HCT116 (cell line): ENCODE results near the gene TMEM255A. TPM values are rescaled to one million over a fixed set of nuclear protein-coding genes. Genes with fewer than 3 reads are reported as not detected.

ENCODE experiments used
- ATAC-seq: fragments of 200-7000 bp; cut with Tn5 transposase; 2 replicates; pipeline ENCODE4 v1.9.1; 2020; ENCODE audit warnings: mild to moderate bottlenecking, moderate library complexity
- BruUV-seq: library from RNA; stranded (reverse); fragments of 400-500 nt; replicated peaks from 2 replicates; lab custom pipeline; 2021; lab: Mats Ljungman, UMichigan
- CTCF ChIA-PET: fragments of 300-600 bp; sonication (Branson Sonifier 250); formaldehyde crosslinking; loops from one replicate; lab custom pipeline; 2021; ENCODE audit warnings: antibody characterized with exemption; lab: Charles Lee
- POLR2A ChIA-PET: fragments of 300-600, 350-600 bp; sonication (Branson Sonifier 250); formaldehyde crosslinking; loops from one replicate; lab custom pipeline; 2021; ENCODE audit warnings: antibody characterized with exemption; lab: Charles Lee
- RAD21 ChIA-PET, 2 experiments: fragments of 300-600 bp; sonication (Branson Sonifier 250); formaldehyde crosslinking; loops; one replicate each; lab custom pipeline; 2023; ENCODE audit warnings: low total read pairs in 2 of 2; ENCODE audit not compliant: uncharacterized antibody in 2 of 2, unreplicated experiment in 2 of 2, low non-redundant PET in 1 of 2; lab: Charles Lee
- DNase-seq: peaks from one replicate; pipeline ENCODE4 v3.0.0-alpha.2; 2010; ENCODE audit warnings: low read depth, low spot score
- H2AFZ ChIP-seq: fragments of 200-600 bp; shearing (Covaris generic), sonication (generic); 2 replicates; pipeline ENCODE4 v1.6.1; 2017; ENCODE audit warnings: low read depth, mixed run types, mixed read lengths, antibody characterized with exemption, low read length; ENCODE audit not compliant: poor library complexity, severe bottlenecking
- H3K27ac ChIP-seq: 2 replicates; pipeline ENCODE4 v1.5.1; 2012; ENCODE audit warnings: low read depth, low read length
- H3K27me3 ChIP-seq: fragments of 200-600 bp; sonication (generic); 2 replicates; pipeline ENCODE4 v1.6.1; 2016; ENCODE audit warnings: mixed run types, low read length, mixed read lengths; ENCODE audit not compliant: insufficient read depth
- H3K36me3 ChIP-seq, 2 experiments: fragments of 200-500 bp in 1 of 2; fragments of 200-600 bp in 1 of 2; sonication (Bioruptor generic) in 1 of 2; sonication (generic) in 1 of 2; 2 replicates each; pipeline versions ENCODE4 v1.5.1 to v1.6.1; 2014 to 2016; ENCODE audit warnings: low read length in 2 of 2, inconsistent platforms in 1 of 2, mixed read lengths in 1 of 2, mixed run types in 1 of 2; ENCODE audit not compliant: insufficient read depth in 2 of 2, control insufficient read depth in 1 of 2
- H3K4me1 ChIP-seq, 2 experiments: fragments of 200-600 bp in 1 of 2; sonication (generic) in 1 of 2; 2 replicates each; pipeline versions ENCODE4 v1.5.1 to v1.6.1; 2012 to 2017; ENCODE audit warnings: low read length in 2 of 2, inconsistent platforms in 1 of 2, mild to moderate bottlenecking in 1 of 2, mixed read lengths in 1 of 2, mixed run types in 1 of 2, moderate library complexity in 1 of 2; ENCODE audit not compliant: insufficient read depth in 2 of 2, control insufficient read depth in 1 of 2
- H3K4me2 ChIP-seq: fragments of 200-600 bp; sonication (generic); 2 replicates; pipeline ENCODE4 v1.6.1; 2017; ENCODE audit warnings: mixed run types, low read length, mixed read lengths
- H3K4me3 ChIP-seq, 2 experiments: fragments of 200-600 bp in 1 of 2; sonication (generic) in 1 of 2; replicated peaks in 1 of 2; 2 replicates each; pipeline ENCODE4 v1.5.1; 2011 to 2016; ENCODE audit warnings: low read length in 2 of 2, control low read depth in 1 of 2, low read depth in 1 of 2, mild to moderate bottlenecking in 1 of 2, mixed read lengths in 1 of 2, mixed run types in 1 of 2
- H3K79me2 ChIP-seq: fragments of 200-600 bp; sonication (generic); 2 replicates; pipeline ENCODE4 v1.6.1; 2017; ENCODE audit warnings: mild to moderate bottlenecking, mixed run types, low read length, moderate library complexity, mixed read lengths; ENCODE audit not compliant: insufficient read depth
- H3K9ac ChIP-seq: fragments of 200-600 bp; sonication (generic); 2 replicates; pipeline ENCODE4 v1.6.1; 2016; ENCODE audit warnings: low read length, mixed read lengths
- H3K9me2 ChIP-seq: fragments of 200-600 bp; sonication (generic), shearing (Covaris generic); 2 replicates; pipeline ENCODE4 v1.6.1; 2017; ENCODE audit warnings: mixed run types, mild to moderate bottlenecking, moderate library complexity; ENCODE audit not compliant: insufficient read depth
- H3K9me3 ChIP-seq, 2 experiments: fragments of 200-500 bp in 1 of 2; fragments of 200-600 bp in 1 of 2; sonication (Bioruptor generic) in 1 of 2; sonication (generic) in 1 of 2; 2 replicates each; pipeline ENCODE4 v1.6.1; 2014 to 2017; ENCODE audit warnings: low read length in 2 of 2, mixed read lengths in 2 of 2, inconsistent platforms in 1 of 2, low read depth in 1 of 2, mild to moderate bottlenecking in 1 of 2, mixed run types in 1 of 2, moderate library complexity in 1 of 2; ENCODE audit not compliant: control insufficient read depth in 1 of 2, insufficient read depth in 1 of 2
- H4K20me1 ChIP-seq: fragments of 200-600 bp; sonication (generic), shearing (Covaris generic); 2 replicates; pipeline ENCODE4 v1.6.1; 2017; ENCODE audit warnings: mixed run types, mild to moderate bottlenecking, moderate library complexity; ENCODE audit not compliant: insufficient read depth
- CBX3 ChIP-seq: IDR thresholded peaks from 2 replicates; pipeline ENCODE4 v1.6.1; 2012; ENCODE audit warnings: low read depth
- CEBPB ChIP-seq: IDR thresholded peaks from 2 replicates; pipeline ENCODE4 v1.6.1; 2012; ENCODE audit warnings: low read depth
- ELF1 ChIP-seq: IDR thresholded peaks from 2 replicates; pipeline ENCODE4 v1.6.1; 2012; ENCODE audit warnings: low read depth, borderline replicate concordance
- EZH2 ChIP-seq: fragments of 200-600 bp; sonication (generic); IDR thresholded peaks from 2 replicates; pipeline ENCODE4 v1.6.1; 2017; ENCODE audit warnings: antibody characterized with exemption, mixed run types
- FOSL1 ChIP-seq: IDR thresholded peaks from 2 replicates; pipeline ENCODE4 v1.6.1; 2012; ENCODE audit warnings: low read depth
- JUND ChIP-seq: IDR thresholded peaks from 2 replicates; pipeline ENCODE4 v1.6.1; 2012
- POLR2AphosphoS5 ChIP-seq: IDR thresholded peaks from 2 replicates; pipeline ENCODE4 v1.6.1; 2011; ENCODE audit warnings: mild to moderate bottlenecking, low read depth, low read length, moderate library complexity
- RAD21 ChIP-seq: IDR thresholded peaks from 2 replicates; pipeline ENCODE4 v1.6.1; 2012; ENCODE audit warnings: low read depth, mild to moderate bottlenecking
- SP1 ChIP-seq: IDR thresholded peaks from 2 replicates; pipeline ENCODE4 v1.6.1; 2012; ENCODE audit warnings: low read depth
- SRF ChIP-seq: IDR thresholded peaks from 2 replicates; pipeline ENCODE4 v1.6.1; 2012; ENCODE audit warnings: low read depth
- TCF7L2 ChIP-seq: IDR thresholded peaks from 2 replicates; pipeline ENCODE4 v1.7.0; 2011; ENCODE audit warnings: borderline replicate concordance, inconsistent platforms; ENCODE audit not compliant: insufficient read depth, insufficient read length; ENCODE audit errors: extremely low read depth
- YY1 ChIP-seq: IDR thresholded peaks from 2 replicates; pipeline ENCODE4 v1.6.1; 2011; ENCODE audit warnings: low read length, low read depth, moderate library complexity, mild to moderate bottlenecking; ENCODE audit not compliant: insufficient replicate concordance; ENCODE audit errors: extremely low read depth
- ZFX ChIP-seq: fragments of 450-650 bp; IDR thresholded peaks from 2 replicates; pipeline ENCODE4 v1.6.1; 2017
- ZNF274 ChIP-seq: fragments of 200-500 bp; sonication (Bioruptor generic); IDR thresholded peaks from 2 replicates; pipeline ENCODE4 v1.6.1; 2014; ENCODE audit warnings: mild to moderate bottlenecking, low read depth, low read length, inconsistent platforms
- intact Hi-C: fragments of 100-400 bp; cut with micrococcal nuclease; formaldehyde crosslinking; loops from 2 replicates; pipeline ENCODE4 v1.10.0; 2022
- total RNA-seq: library from RNA; stranded (reverse); gene quantifications from one replicate; pipeline ENCODE4 v1.2.1, GENCODE V29; 2021; ENCODE audit not compliant: unreplicated experiment
- TF ChIP-seq, protein P1 (sequence below), 3 experiments: fragments of 200-600 bp in 1 of 3; sonication (generic) in 1 of 3; IDR thresholded peaks in 2 of 3; conservative IDR thresholded peaks in 1 of 3; 2 replicates each; pipeline ENCODE4 v1.5.1; 2012 to 2017; ENCODE audit warnings: low read depth in 2 of 3, low read length in 2 of 3, antibody characterized with exemption in 1 of 3, borderline replicate concordance in 1 of 3, control low read depth in 1 of 3, mild to moderate bottlenecking in 1 of 3, mixed read lengths in 1 of 3, mixed run types in 1 of 3, moderate library complexity in 1 of 3; ENCODE audit not compliant: insufficient read depth in 1 of 3
- TF ChIP-seq, protein P2 (sequence below): IDR thresholded peaks from 2 replicates; pipeline ENCODE4 v1.6.1; 2012
- TF ChIP-seq, protein P3 (sequence below): IDR thresholded peaks from 2 replicates; pipeline ENCODE4 v1.6.1; 2012
- TF ChIP-seq, protein P4 (sequence below): IDR thresholded peaks from 2 replicates; pipeline ENCODE4 v1.6.1; 2011; ENCODE audit warnings: mild to moderate bottlenecking, low read length, moderate library complexity; ENCODE audit not compliant: insufficient replicate concordance; ENCODE audit errors: extremely low read depth

The TMEM255A gene
- total RNA-seq, 1 experiment from 2014 or later: not detected

DNA sequence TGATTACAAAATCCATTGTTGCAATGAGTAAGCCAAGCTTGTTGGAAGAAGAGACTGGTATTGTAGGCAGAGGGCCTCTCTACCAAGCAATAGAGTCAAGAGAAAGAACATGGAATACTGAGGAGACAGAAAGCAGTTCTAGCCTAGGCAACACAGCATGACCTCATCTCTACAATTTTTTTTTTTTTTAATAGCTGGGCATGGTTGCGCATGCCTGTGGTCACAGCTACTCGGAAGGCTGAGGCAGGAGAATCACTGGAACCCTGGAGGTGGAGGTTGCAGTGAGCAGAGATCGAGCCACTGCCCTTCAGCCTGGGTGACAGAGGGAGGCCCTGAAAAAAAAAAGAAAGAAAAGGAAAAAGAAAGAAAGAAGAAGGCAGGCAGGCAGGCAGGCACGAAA, 72.3 kb downstream of the TMEM255A start:
- BruUV-seq: no TSS peak
- TF ChIP-seq SRF: no peak
- TF ChIP-seq RAD21: no peak
- TF ChIP-seq POLR2AphosphoS5: no peak
- TF ChIP-seq, protein P1, sequence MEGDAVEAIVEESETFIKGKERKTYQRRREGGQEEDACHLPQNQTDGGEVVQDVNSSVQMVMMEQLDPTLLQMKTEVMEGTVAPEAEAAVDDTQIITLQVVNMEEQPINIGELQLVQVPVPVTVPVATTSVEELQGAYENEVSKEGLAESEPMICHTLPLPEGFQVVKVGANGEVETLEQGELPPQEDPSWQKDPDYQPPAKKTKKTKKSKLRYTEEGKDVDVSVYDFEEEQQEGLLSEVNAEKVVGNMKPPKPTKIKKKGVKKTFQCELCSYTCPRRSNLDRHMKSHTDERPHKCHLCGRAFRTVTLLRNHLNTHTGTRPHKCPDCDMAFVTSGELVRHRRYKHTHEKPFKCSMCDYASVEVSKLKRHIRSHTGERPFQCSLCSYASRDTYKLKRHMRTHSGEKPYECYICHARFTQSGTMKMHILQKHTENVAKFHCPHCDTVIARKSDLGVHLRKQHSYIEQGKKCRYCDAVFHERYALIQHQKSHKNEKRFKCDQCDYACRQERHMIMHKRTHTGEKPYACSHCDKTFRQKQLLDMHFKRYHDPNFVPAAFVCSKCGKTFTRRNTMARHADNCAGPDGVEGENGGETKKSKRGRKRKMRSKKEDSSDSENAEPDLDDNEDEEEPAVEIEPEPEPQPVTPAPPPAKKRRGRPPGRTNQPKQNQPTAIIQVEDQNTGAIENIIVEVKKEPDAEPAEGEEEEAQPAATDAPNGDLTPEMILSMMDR (IDR thresholded peaks at IDR 0.05 in 2 of 3, conservative IDR thresholded peaks at IDR 0.05 in 1 of 3; ENCODE audit: borderline replicate concordance in 1 of 3, insufficient read depth in 1 of 3, low read depth in 2 of 3, low read length in 2 of 3): no peak
- TF ChIP-seq, protein P2, sequence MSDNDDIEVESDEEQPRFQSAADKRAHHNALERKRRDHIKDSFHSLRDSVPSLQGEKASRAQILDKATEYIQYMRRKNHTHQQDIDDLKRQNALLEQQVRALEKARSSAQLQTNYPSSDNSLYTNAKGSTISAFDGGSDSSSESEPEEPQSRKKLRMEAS: no peak
- TF ChIP-seq TCF7L2: no peak
- no peak for TF ChIP-seq ZFX
- no peak for TF ChIP-seq JUND
- no peak for TF ChIP-seq FOSL1
- TF ChIP-seq, protein P3, sequence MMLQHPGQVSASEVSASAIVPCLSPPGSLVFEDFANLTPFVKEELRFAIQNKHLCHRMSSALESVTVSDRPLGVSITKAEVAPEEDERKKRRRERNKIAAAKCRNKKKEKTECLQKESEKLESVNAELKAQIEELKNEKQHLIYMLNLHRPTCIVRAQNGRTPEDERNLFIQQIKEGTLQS: no peak
- TF ChIP-seq, protein P4, sequence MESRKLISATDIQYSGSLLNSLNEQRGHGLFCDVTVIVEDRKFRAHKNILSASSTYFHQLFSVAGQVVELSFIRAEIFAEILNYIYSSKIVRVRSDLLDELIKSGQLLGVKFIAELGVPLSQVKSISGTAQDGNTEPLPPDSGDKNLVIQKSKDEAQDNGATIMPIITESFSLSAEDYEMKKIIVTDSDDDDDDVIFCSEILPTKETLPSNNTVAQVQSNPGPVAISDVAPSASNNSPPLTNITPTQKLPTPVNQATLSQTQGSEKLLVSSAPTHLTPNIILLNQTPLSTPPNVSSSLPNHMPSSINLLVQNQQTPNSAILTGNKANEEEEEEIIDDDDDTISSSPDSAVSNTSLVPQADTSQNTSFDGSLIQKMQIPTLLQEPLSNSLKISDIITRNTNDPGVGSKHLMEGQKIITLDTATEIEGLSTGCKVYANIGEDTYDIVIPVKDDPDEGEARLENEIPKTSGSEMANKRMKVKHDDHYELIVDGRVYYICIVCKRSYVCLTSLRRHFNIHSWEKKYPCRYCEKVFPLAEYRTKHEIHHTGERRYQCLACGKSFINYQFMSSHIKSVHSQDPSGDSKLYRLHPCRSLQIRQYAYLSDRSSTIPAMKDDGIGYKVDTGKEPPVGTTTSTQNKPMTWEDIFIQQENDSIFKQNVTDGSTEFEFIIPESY: no peak
- TF ChIP-seq YY1: no peak
- no peak for TF ChIP-seq SP1
- no peak for TF ChIP-seq ZNF274
- TF ChIP-seq CEBPB: no peak
- no peak for TF ChIP-seq ELF1
- no peak for TF ChIP-seq CBX3
- TF ChIP-seq EZH2: no peak
- Histone ChIP-seq H3K27me3 (no peaks in the 10 kb centered on the region), H3K9me3 (no peaks in the 10 kb centered on the region), H3K27ac (no peak overlapping the region), H3K79me2 (no peaks in the 10 kb centered on the region), H3K4me1 (peaks cover 0 to 2% of the 10 kb centered on the region in 2 experiments; a peak in 2 of 4 replicates), H3K9ac (no peak overlapping the region), H3K4me3 (no peak overlapping the region), H3K9me2 (no peaks in the 10 kb centered on the region), H3K4me2 (no peak overlapping the region), H2AFZ (no peak overlapping the region), H3K36me3 (no peaks in the 10 kb centered on the region), H4K20me1 (no peaks in the 10 kb centered on the region)
- ATAC-seq (no peak), DNase-seq (no peak)
- ChIA-PET RAD21 (no interaction called here), POLR2A (no interaction called here), CTCF (no interaction called here)
- intact Hi-C loops: no loop called here
